Immature natural killer cell (primary cell): ENCODE measurements around the gene CILP2. TPM values are rescaled to one million over a fixed set of nuclear protein-coding genes. Genes with fewer than 3 reads are reported as not detected.
A peak's percentile ranks its signal among the peaks of the same experiment; 100 is the strongest.

Experiments
- DNase-seq, 3 donors: peaks; one replicate each; pipeline ENCODE4 v3.0.0; 2022; ENCODE audit warnings: mixed read lengths in 1 of 3
- H3K27ac Mint-ChIP-seq, 6 donors: one replicate each; pipeline ENCODE4 v1.8.0; 2020; ENCODE audit warnings: mixed read lengths in 6 of 6, mild to moderate bottlenecking in 5 of 6, inconsistent platforms in 4 of 6, moderate library complexity in 3 of 6
- H3K27me3 Mint-ChIP-seq, 3 donors: one replicate each; pipeline ENCODE4 v1.8.0; 2020 to 2021; ENCODE audit warnings: low read depth in 3 of 3, mild to moderate bottlenecking in 3 of 3, mixed read lengths in 3 of 3, moderate library complexity in 3 of 3, inconsistent platforms in 1 of 3
- H3K36me3 Mint-ChIP-seq, 3 donors: one replicate each; pipeline ENCODE4 v1.8.0; 2020; ENCODE audit warnings: mixed read lengths in 3 of 3, inconsistent platforms in 2 of 3, mild to moderate bottlenecking in 2 of 3
- H3K4me1 Mint-ChIP-seq, 2 donors: one replicate each; pipeline ENCODE4 v1.8.0; 2020; ENCODE audit warnings: inconsistent platforms in 2 of 2, mild to moderate bottlenecking in 2 of 2, mixed read lengths in 2 of 2, moderate library complexity in 1 of 2
- H3K4me3 Mint-ChIP-seq, 5 donors: one replicate each; pipeline ENCODE4 v1.8.0; 2020; ENCODE audit warnings: mild to moderate bottlenecking in 5 of 5, mixed read lengths in 5 of 5, inconsistent platforms in 3 of 5, moderate library complexity in 3 of 5
- H3K9me3 Mint-ChIP-seq, 6 donors: one replicate each; pipeline ENCODE4 v1.8.0; 2020; ENCODE audit warnings: mild to moderate bottlenecking in 6 of 6, mixed read lengths in 6 of 6, inconsistent platforms in 4 of 6, moderate library complexity in 3 of 6
- polyA plus RNA-seq, 3 donors: library from polyadenylated mRNA; unstranded; fragments of 300-500 nt; fragmentation: Illumina TruSeq; gene quantifications; one replicate each; pipeline ENCODE4 v1.2.3, GENCODE V29; 2021

The CILP2 gene
- polyA plus RNA-seq, 3 donors from 2014 or later, result not detected

GRCh38 chr19:19584356-19584755 is 46.3 kb downstream of the CILP2 start:
- no peaks in the 10 kb centered on the region for H3K9me3 Mint-ChIP-seq
- no peak overlapping the region for H3K4me3 Mint-ChIP-seq
- peaks cover 0 to 2% (median 0%) of the 10 kb centered on the region in 3 donors for H3K27me3 Mint-ChIP-seq
- DNase-seq, result no peak
- peaks cover 0 to 4% of the 10 kb centered on the region in 2 donors for H3K4me1 Mint-ChIP-seq
- no peak overlapping the region for H3K27ac Mint-ChIP-seq
- peaks cover 0 to 5% (median 0%) of the 10 kb centered on the region in 3 donors for H3K36me3 Mint-ChIP-seq

GRCh38 chr19:19587771-19588170 is 49.7 kb downstream of the CILP2 start:
- Mint-ChIP-seq H3K27me3 (peaks cover 0 to 2% (median 0%) of the 10 kb centered on the region in 3 donors), H3K4me1 (peaks cover 8 to 17% of the 10 kb centered on the region in 2 donors), H3K9me3 (no peaks in the 10 kb centered on the region), H3K27ac (peak overlapping the region in 3 of 6 donors; percentile 18 to 73 (median 23)), H3K36me3 (peaks cover 0 to 5% (median 0%) of the 10 kb centered on the region in 3 donors), H3K4me3 (no peak overlapping the region)
- DNase-seq, result no peak

GRCh38 chr19:19588546-19588945 is 50.5 kb downstream of the CILP2 start:
- H3K27ac Mint-ChIP-seq, result peak overlapping the region in 2 of 6 donors; percentile 67 to 83
- peaks cover 0 to 5% (median 0%) of the 10 kb centered on the region in 3 donors for H3K36me3 Mint-ChIP-seq
- H3K27me3 Mint-ChIP-seq, result peaks cover 0 to 2% (median 0%) of the 10 kb centered on the region in 3 donors
- no peaks in the 10 kb centered on the region for H3K9me3 Mint-ChIP-seq
- DNase-seq, result no peak
- H3K4me1 Mint-ChIP-seq, result peaks cover 8 to 17% of the 10 kb centered on the region in 2 donors
- peak overlapping the region in 1 of 5 donors; percentile 38 for H3K4me3 Mint-ChIP-seq

- Mint-ChIP-seq H3K4me3 (peak overlapping the region in 2 of 5 donors; percentile 58 to 81), H3K27ac (peak overlapping the region in 5 of 6 donors; percentile 69 to 96 (median 74)), H3K36me3 (peaks cover 0 to 4% (median 0%) of the 10 kb centered on the region in 3 donors), H3K27me3 (no peaks in the 10 kb centered on the region), H3K4me1 (peaks cover 8 to 17% of the 10 kb centered on the region in 2 donors), H3K9me3 (no peaks in the 10 kb centered on the region)
- peak in 1 of 3 donors; percentile 57 for DNase-seq
These were observed 53.2 kb downstream of the CILP2 start for GRCh38 chr19:19591133-19591825.

GRCh38 chr19:19592690-19593089 is 54.6 kb downstream of the CILP2 start:
- DNase-seq, result no peak
- peaks cover 0 to 4% (median 0%) of the 10 kb centered on the region in 3 donors for H3K36me3 Mint-ChIP-seq
- H3K4me3 Mint-ChIP-seq, result no peak overlapping the region
- peak overlapping the region in 2 of 6 donors; percentile 39 to 81 for H3K27ac Mint-ChIP-seq
- H3K27me3 Mint-ChIP-seq, result peaks cover 0 to under 1% (median 0%) of the 10 kb centered on the region in 3 donors
- H3K9me3 Mint-ChIP-seq, result no peaks in the 10 kb centered on the region
- H3K4me1 Mint-ChIP-seq, result peaks cover 8 to 18% of the 10 kb centered on the region in 2 donors

GRCh38 chr19:19594381-19594780 is 56.3 kb downstream of the CILP2 start:
- H3K27me3 Mint-ChIP-seq, result peaks cover 0 to 8% (median 6%) of the 10 kb centered on the region in 3 donors
- no peak for DNase-seq
- H3K27ac Mint-ChIP-seq, result no peak overlapping the region
- peaks cover 0 to 4% (median 0%) of the 10 kb centered on the region in 3 donors for H3K36me3 Mint-ChIP-seq
- no peak overlapping the region for H3K4me3 Mint-ChIP-seq
- peaks cover 8 to 20% of the 10 kb centered on the region in 2 donors for H3K4me1 Mint-ChIP-seq
- H3K9me3 Mint-ChIP-seq, result no peaks in the 10 kb centered on the region

- DNase-seq, result no peak
- Mint-ChIP-seq H3K27ac (peak overlapping the region in 2 of 6 donors; percentile 22 to 35), H3K36me3 (peaks cover 0 to 4% (median 0%) of the 10 kb centered on the region in 3 donors), H3K4me1 (peaks cover under 1 to 13% of the 10 kb centered on the region in 2 donors), H3K27me3 (peaks cover 0 to 8% (median 6%) of the 10 kb centered on the region in 3 donors), H3K4me3 (no peak overlapping the region), H3K9me3 (no peaks in the 10 kb centered on the region)
These were observed 57.2 kb downstream of the CILP2 start for GRCh38 chr19:19595171-19595701.

Other genes starting within 250 kb of the CILP2 start
- gene SUGP1, start 217.8 kb upstream of the CILP2 start, polyA plus RNA-seq, result 10 to 100 TPM; 25.4 to 47.1 (median 27.7) TPM
- 10 to 100 TPM in 2 of 3 donors, 1 to 10 TPM in 1; 8.5 to 25.5 (median 21.0) TPM for gene MAU2, start 217.4 kb upstream of the CILP2 start, polyA plus RNA-seq
- 10 to 100 TPM in 2 of 3 donors, 1 to 10 TPM in 1; 8.8 to 48.5 (median 21.0) TPM for gene GATAD2A, start 132.6 kb upstream of the CILP2 start, polyA plus RNA-seq
- under 1 TPM in 2 of 3 donors, not detected in 1; 0.66 to 0.96 TPM for gene TSSK6, start 22.7 kb upstream of the CILP2 start, polyA plus RNA-seq
- 100 to 1,000 TPM; 242 to 566 (median 301) TPM for gene NDUFA13, start 22.0 kb upstream of the CILP2 start, polyA plus RNA-seq
- under 1 TPM in 1 of 3 donors, not detected in 2; 0.21 TPM for gene YJEFN3, start 9.4 kb upstream of the CILP2 start, polyA plus RNA-seq
- under 1 TPM in 2 of 3 donors, not detected in 1; 0.57 to 0.82 TPM for gene PBX4, start 80.4 kb downstream of the CILP2 start, polyA plus RNA-seq
- 1 to 10 TPM; 3.8 to 5.9 (median 4.6) TPM for gene LPAR2, start 90.0 kb downstream of the CILP2 start, polyA plus RNA-seq
- gene GMIP, start 105.4 kb downstream of the CILP2 start, polyA plus RNA-seq, result 10 to 100 TPM; 38.9 to 84.4 (median 40.0) TPM
- gene ATP13A1, start 125.4 kb downstream of the CILP2 start, polyA plus RNA-seq, result 10 to 100 TPM in 2 of 3 donors, 1 to 10 TPM in 1; 8.4 to 29.2 (median 18.6) TPM
- gene ZNF101, start 130.6 kb downstream of the CILP2 start, polyA plus RNA-seq, result 10 to 100 TPM; 33.9 to 51.4 (median 36.8) TPM
- 10 to 100 TPM in 1 of 3 donors, 1 to 10 TPM in 2; 5.4 to 14.1 (median 7.1) TPM for gene ZNF14, start 194.8 kb downstream of the CILP2 start, polyA plus RNA-seq